ENCODE results near the gene RTEL1. TPM values are rescaled to one million over a fixed set of nuclear protein-coding genes. Genes with fewer than 3 reads are reported as not detected.

RTEL1 gene
- total RNA-seq, 1 experiment from 2014 or later = 6.4 TPM

DNA sequence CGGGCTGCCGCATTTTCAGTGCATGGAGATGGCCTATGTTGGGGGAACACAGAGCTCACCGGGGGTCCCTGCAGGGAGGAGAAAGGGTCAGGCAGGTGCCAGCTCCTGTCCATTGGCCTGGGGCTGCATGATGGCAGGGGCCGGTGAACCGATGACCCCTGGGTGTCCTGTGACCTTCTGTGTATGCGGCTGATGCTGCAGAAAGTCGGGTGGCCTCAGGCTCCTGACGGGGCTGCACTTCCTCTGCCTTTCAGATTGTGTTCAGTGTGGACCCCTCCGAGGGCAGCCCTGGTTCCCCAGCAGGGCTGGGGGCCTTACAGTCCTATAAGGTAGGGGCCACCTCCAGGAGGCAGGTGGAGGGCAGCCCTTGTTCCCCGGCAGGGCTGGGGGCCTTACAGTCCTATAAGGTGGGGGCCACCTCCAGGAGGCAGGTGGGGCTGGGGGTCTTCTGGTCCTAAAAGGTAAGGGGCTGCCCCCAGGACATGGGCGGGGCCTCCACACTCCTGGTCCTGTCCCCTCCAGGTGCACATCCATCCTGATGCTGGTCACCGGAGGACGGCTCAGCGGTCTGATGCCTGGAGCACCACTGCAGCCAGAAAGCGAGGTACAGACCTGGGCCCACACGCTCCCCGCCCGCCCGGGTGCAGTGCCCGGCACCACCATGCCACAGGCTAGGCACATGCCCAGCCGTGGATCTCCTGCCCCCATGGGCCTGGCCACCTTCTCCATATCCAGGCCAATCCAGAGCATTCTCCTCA lies 27.3 kb downstream of the RTEL1 start:
- Histone ChIP-seq H3K36me3 (ENCODE audit: insufficient read depth, low read length) (no peaks in the 10 kb centered on the region), H3K9me2 (replicated peaks; ENCODE audit: insufficient read depth, low read length) (no peaks in the 10 kb centered on the region), H4K20me1 (ENCODE audit: insufficient read depth, low read depth, low read length) (no peaks in the 10 kb centered on the region), H3K27me3 (ENCODE audit: low read length) (no peaks in the 10 kb centered on the region), H3K27ac (ENCODE audit: low read length) (no peak overlapping the region), H3K9ac (ENCODE audit: low read length) (no peak overlapping the region), H3K4me3 (ENCODE audit: low read length) (no peak overlapping the region), H3K4me2 (ENCODE audit: low read depth, low read length, poor library complexity, severe bottlenecking) (no peak overlapping the region), H2AFZ (ENCODE audit: low read length) (no peak overlapping the region), H3K79me2 (ENCODE audit: low read length) (no peaks in the 10 kb centered on the region), H3K9me3 (ENCODE audit: low read length) (no peaks in the 10 kb centered on the region), H3K4me1 (ENCODE audit: low read length) (no peaks in the 10 kb centered on the region)
- no peak for DNase-seq

DNA sequence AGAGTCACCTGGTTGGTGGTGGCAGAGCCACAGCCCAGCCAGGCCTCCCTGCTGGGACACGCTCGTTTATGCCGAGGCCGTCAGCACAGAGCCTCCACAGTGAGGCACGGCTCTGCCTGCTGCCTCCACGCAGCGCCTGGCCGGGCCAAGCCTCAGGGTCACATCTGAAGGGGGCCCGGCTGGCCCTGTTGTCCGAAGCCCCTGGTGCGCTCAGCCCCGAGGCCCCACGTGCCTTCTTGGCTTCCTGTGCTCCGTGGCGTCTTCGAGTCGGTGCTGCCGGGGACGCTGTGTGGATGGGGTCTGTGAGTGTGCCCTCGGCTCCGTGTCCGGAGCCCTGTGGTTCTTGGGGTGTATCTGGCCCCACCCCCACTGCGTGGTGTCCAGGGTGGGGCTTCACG lies 28.0 kb downstream of the RTEL1 start:
- no peak overlapping the region for H2AFZ ChIP-seq (ENCODE audit: low read length)
- no peaks in the 10 kb centered on the region for H3K36me3 ChIP-seq (ENCODE audit: insufficient read depth, low read length)
- H3K27ac ChIP-seq (ENCODE audit: low read length) = no peak overlapping the region
- no peak overlapping the region for H3K9ac ChIP-seq (ENCODE audit: low read length)
- no peaks in the 10 kb centered on the region for H3K9me2 ChIP-seq (replicated peaks; ENCODE audit: insufficient read depth, low read length)
- H4K20me1 ChIP-seq (ENCODE audit: insufficient read depth, low read depth, low read length) = no peaks in the 10 kb centered on the region
- H3K27me3 ChIP-seq (ENCODE audit: low read length) = no peaks in the 10 kb centered on the region
- no peak for DNase-seq
- H3K4me2 ChIP-seq (ENCODE audit: low read depth, low read length, poor library complexity, severe bottlenecking) = no peak overlapping the region
- H3K9me3 ChIP-seq (ENCODE audit: low read length) = no peaks in the 10 kb centered on the region
- H3K4me3 ChIP-seq (ENCODE audit: low read length) = no peak overlapping the region
- H3K4me1 ChIP-seq (ENCODE audit: low read length) = no peaks in the 10 kb centered on the region
- H3K79me2 ChIP-seq (ENCODE audit: low read length) = no peaks in the 10 kb centered on the region

DNA sequence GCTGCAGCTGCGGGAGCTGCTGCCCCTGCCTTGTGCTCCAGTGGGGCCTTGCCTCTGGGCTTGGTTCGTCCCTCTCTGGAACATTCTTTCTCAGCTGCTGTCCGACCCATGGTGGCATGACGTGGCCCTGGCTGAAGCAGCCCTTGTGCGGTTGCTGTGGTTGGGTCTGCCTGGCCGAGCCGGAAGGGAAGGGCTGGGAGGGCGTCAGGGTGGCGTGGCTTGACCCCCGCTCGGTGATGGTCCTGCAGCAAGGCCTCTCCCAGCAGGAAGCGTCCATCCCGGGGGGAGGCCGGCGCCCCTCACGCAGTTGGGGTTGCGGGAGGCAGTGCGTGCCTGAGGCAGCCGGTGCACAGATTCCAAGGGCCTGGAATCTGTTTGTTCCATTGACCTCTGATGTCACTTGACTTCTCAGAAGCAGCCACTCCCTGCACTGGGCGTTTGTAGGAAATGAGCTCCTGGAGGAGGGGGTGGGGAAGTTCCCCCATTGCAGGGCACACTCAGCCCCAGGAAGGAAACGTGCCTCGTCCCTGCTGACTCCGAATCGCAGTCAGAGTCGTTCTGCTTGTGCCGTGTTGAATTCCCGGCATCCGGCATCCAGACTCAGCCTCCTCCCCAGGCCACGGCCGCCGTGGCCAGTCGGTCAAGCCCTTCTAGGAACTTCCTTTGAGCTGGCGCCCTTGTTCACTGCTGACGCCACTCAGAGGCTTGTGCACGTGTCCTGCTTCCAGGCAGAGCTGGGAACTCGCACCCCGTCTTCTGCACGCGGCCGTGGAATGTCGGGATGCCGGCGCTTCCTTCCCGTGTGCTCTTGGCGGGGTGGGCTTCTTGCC lies 28.6 kb downstream of the RTEL1 start:
- Histone ChIP-seq H3K27ac (ENCODE audit: low read length) (no peak overlapping the region), H3K79me2 (ENCODE audit: low read length) (no peaks in the 10 kb centered on the region), H3K9me3 (ENCODE audit: low read length) (no peaks in the 10 kb centered on the region), H3K9me2 (replicated peaks; ENCODE audit: insufficient read depth, low read length) (no peaks in the 10 kb centered on the region), H3K4me1 (ENCODE audit: low read length) (no peaks in the 10 kb centered on the region), H3K4me3 (ENCODE audit: low read length) (no peak overlapping the region), H4K20me1 (ENCODE audit: insufficient read depth, low read depth, low read length) (no peaks in the 10 kb centered on the region), H2AFZ (ENCODE audit: low read length) (no peak overlapping the region), H3K27me3 (ENCODE audit: low read length) (no peaks in the 10 kb centered on the region), H3K36me3 (ENCODE audit: insufficient read depth, low read length) (0 out of 2 replicates have a peak, but pooled peaks cover 2% of the 10 kb centered on the region), H3K4me2 (ENCODE audit: low read depth, low read length, poor library complexity, severe bottlenecking) (no peak overlapping the region), H3K9ac (ENCODE audit: low read length) (no peak overlapping the region)
- DNase-seq = no peak

DNA sequence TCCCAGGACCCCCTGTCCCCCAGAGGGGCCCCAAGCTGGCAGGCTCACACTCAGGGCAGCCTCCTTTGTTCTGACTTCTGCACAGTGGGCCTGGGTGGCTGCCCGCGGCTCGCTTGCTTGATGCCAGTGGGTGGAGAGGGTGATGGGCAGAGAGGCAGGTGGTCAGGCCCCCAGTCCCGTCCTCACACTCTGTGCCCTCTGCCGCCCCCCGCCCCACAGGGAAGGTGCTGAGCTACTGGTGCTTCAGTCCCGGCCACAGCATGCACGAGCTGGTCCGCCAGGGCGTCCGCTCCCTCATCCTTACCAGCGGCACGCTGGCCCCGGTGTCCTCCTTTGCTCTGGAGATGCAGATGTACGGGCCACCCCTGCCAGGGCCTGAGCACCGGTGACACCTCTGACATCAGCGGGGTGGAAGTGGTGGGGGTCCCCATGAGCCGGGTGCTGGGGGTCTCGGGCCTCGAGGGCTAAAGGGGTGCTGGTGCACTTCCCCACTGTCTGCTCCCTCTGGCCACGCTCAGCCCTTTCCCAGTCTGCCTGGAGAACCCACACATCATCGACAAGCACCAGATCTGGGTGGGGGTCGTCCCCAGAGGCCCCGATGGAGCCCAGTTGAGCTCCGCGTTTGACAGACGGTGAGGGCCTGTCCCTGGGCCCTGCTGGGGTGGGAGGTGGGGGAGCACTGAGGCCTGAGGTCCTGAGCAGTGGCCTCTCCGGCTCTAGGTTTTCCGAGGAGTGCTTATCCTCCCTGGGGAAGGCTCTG lies 29.5 kb downstream of the RTEL1 start:
- Histone ChIP-seq H3K27ac (ENCODE audit: low read length) (no peak overlapping the region), H3K9ac (ENCODE audit: low read length) (no peak overlapping the region), H3K4me3 (ENCODE audit: low read length) (no peak overlapping the region), H3K79me2 (ENCODE audit: low read length) (no peaks in the 10 kb centered on the region), H3K9me3 (ENCODE audit: low read length) (no peaks in the 10 kb centered on the region), H3K9me2 (replicated peaks; ENCODE audit: insufficient read depth, low read length) (no peaks in the 10 kb centered on the region), H2AFZ (ENCODE audit: low read length) (no peak overlapping the region), H3K36me3 (ENCODE audit: insufficient read depth, low read length) (0 out of 2 replicates have a peak, but pooled peaks cover 2% of the 10 kb centered on the region), H3K27me3 (ENCODE audit: low read length) (no peaks in the 10 kb centered on the region), H3K4me1 (ENCODE audit: low read length) (no peaks in the 10 kb centered on the region), H3K4me2 (ENCODE audit: low read depth, low read length, poor library complexity, severe bottlenecking) (no peak overlapping the region), H4K20me1 (ENCODE audit: insufficient read depth, low read depth, low read length) (no peaks in the 10 kb centered on the region)
- DNase-seq = no peak

DNA sequence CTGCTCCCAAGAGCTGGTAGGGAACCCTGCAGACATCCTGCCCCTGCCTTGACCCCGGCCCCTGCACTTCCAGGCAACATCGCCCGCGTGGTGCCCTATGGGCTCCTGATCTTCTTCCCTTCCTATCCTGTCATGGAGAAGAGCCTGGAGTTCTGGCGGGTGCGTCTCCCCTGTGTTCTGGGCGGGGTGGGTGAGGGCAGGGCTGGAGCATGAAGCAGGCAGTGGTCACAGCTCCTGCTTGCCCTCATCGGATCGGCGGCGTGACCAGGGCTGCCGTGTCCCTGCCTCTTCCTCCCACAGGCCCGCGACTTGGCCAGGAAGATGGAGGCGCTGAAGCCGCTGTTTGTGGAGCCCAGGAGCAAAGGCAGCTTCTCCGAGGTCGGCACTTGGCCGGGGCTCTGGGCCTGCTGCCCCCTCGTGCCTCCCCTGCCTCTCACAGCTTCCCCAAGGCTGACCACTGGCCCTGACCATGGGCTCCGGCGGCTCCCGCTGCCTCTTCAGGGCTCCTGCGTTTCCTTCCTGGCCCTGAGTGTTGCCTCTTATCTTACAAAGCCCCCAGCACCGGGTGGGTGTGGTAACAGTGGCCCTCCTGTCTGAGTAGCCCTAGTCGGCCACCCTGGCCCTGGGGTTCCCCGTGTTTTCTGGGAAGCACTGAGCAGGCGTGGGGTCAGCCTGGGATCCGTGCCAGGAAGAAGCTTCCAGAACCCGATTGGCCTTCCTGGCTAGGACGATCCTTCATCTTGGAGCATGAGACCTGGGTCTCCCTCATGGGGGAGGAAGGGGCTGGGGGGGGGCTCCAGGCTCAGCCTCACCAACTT lies 30.3 kb downstream of the RTEL1 start:
- Histone ChIP-seq H3K4me2 (ENCODE audit: low read depth, low read length, poor library complexity, severe bottlenecking) (no peak overlapping the region), H3K27ac (ENCODE audit: low read length) (no peak overlapping the region), H3K4me1 (ENCODE audit: low read length) (no peaks in the 10 kb centered on the region), H4K20me1 (ENCODE audit: insufficient read depth, low read depth, low read length) (no peaks in the 10 kb centered on the region), H3K27me3 (ENCODE audit: low read length) (no peaks in the 10 kb centered on the region), H3K36me3 (ENCODE audit: insufficient read depth, low read length) (0 out of 2 replicates have a peak, but pooled peaks cover 2% of the 10 kb centered on the region), H2AFZ (ENCODE audit: low read length) (no peak overlapping the region), H3K4me3 (ENCODE audit: low read length) (no peak overlapping the region), H3K9me2 (replicated peaks; ENCODE audit: insufficient read depth, low read length) (no peaks in the 10 kb centered on the region), H3K9me3 (ENCODE audit: low read length) (no peaks in the 10 kb centered on the region), H3K79me2 (ENCODE audit: low read length) (no peaks in the 10 kb centered on the region), H3K9ac (ENCODE audit: low read length) (no peak overlapping the region)
- DNase-seq = no peak

DNA sequence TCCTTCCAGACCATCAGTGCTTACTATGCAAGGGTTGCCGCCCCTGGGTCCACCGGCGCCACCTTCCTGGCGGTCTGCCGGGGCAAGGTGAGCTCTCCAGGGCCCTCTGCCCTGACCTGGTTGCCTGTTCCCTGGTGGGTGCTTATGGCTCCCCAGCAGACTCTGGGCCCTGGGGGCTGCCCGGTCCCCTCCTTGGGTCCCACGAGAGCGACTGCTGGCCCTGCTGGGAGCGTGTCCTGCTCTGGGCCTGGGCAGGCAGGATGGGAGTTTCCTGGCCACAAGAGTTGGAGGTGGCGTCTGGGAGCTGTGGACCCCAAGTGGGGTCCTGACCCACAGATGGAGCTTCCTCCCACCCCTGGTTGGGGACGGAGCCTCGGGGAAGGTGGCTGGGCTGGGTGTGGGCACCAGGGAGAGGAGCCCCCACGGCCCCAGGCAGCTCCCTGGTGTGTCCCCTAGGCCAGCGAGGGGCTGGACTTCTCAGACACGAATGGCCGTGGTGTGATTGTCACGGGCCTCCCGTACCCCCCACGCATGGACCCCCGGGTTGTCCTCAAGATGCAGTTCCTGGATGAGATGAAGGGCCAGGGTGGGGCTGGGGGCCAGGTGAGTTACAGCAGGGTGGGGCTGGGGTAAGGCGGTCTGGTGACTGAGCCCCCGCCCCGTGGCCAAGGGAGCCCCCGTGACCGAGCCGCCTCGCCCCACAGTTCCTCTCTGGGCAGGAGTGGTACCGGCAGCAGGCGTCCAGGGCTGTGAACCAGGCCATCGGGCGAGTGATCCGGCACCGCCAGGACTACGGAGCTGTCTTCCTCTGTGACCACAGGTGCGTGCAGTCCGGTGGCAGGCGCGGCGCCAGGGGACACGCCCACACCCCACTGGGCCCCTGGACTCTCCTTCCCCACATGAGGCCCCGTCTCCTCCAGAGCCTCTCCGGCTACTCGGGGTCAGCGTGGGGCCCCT lies 31.2 kb downstream of the RTEL1 start:
- no peak overlapping the region for H3K4me3 ChIP-seq (ENCODE audit: low read length)
- no peaks in the 10 kb centered on the region for H3K79me2 ChIP-seq (ENCODE audit: low read length)
- peaks cover 4% of the 10 kb centered on the region; the same call in 1 of the 2 replicates for H3K36me3 ChIP-seq (ENCODE audit: insufficient read depth, low read length)
- no peaks in the 10 kb centered on the region for H3K9me2 ChIP-seq (replicated peaks; ENCODE audit: insufficient read depth, low read length)
- no peaks in the 10 kb centered on the region for H4K20me1 ChIP-seq (ENCODE audit: insufficient read depth, low read depth, low read length)
- no peak overlapping the region for H2AFZ ChIP-seq (ENCODE audit: low read length)
- no peak overlapping the region for H3K27ac ChIP-seq (ENCODE audit: low read length)
- H3K27me3 ChIP-seq (ENCODE audit: low read length) = no peaks in the 10 kb centered on the region
- H3K9me3 ChIP-seq (ENCODE audit: low read length) = no peaks in the 10 kb centered on the region
- DNase-seq = no peak
- no peak overlapping the region for H3K4me2 ChIP-seq (ENCODE audit: low read depth, low read length, poor library complexity, severe bottlenecking)
- H3K9ac ChIP-seq (ENCODE audit: low read length) = no peak overlapping the region
- no peaks in the 10 kb centered on the region for H3K4me1 ChIP-seq (ENCODE audit: low read length)
